NCI-H128 (cell line): ENCODE results near the gene PHKA2.

Experiments used
- DNase-seq: peaks from one replicate; lab custom pipeline; 2025; ENCODE audit not compliant: unreplicated experiment; lab: John Stamatoyannopoulos, UW

Gene PHKA2

DNA sequence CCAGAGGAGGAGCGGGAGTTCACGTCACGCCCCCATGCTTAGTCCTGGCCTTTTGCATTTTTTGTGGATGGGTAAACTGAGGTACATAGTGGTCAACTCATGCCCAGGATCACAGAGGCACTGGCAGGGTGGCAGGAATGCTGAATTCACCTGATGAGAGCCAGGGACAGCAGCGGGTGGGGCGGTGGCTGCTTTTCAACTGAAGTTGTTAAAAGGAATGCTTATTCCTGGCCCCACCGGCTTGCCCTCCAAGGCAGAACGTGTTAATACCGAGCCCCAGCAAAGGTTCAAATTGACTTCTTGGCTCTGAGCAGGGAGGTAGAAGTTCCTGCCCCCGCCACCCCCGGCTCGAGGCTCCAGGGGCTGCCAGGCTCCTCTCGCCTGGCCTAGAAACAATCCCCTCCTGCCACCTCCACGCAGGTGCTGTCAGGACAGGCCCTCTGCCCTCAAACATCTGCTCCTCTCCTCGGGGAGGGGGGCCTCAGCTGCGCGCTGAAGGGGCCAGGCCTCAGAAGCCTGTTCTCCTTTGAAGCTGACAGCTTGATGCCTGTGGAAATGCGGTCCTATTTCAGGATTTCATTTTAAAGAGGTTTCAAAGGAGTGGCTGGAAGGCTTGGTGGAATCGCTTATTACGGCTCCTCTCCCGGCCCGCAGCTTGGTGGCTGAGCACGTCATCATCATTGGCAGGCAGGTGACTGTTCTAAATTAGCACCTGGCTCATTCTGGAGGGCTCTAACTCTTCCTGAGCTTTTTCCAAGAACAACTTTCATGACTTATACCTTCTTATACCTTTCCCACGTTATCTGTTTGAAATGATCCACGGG is 93.0 kb downstream of the PHKA2 start:
- DNase-seq = no peak

GRCh38 chrX:18890049-18890381 is 93.9 kb downstream of the PHKA2 start:
- DNase-seq = no peak

DNA sequence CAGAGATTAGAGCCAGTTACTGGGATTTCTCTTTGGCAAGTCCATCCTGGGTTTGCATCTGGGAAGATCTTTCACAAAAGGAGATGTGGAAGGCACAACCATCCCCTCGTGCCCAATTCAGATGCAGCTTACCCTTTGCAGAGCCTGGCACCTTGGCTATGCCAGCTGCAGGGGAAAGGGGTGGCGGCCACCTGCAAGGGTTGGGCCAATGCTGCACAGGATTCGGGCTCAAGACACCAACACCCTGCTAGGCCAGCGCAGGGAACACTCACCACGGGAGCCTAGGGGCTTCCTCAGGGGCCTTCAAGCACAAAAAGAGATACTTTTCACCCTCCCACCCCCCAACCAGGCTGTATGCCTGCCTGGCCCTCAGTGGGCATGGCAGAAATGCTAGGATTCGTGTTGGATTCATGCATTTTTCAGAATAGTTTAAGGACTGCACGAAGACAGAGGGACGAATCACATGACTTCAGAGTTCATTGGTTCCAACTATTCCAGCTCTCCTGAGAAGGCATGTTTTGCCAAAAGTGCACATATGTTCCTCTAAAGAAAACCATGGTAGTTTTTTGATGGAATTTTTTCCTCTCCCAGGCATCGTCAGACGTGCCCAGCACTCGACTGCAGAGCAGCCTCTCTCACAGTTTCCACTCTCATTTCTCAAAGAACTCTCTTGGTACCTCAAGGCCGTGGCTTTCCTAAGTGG is 94.4 kb downstream of the PHKA2 start:
- no peak for DNase-seq

DNA sequence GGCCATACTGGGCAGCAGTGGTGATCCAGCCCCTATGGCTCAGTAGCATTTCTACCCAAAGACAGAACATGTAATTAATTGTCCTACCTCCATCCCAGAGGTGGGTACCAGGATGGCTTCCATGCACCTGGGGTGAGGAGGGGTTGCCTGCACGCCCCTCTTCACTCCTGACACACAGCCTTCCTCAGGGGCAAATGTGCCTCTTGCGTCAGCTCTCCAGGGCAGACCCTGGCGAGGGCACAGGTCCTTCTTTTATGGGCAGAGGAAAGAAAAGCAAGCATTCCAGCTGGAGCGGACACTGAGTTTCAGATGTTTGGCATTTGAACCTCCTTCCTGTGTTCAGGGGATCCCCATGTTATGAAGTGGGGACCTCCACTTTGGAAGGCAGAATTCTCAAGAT is 95.6 kb downstream of the PHKA2 start:
- DNase-seq = no peak

DNA sequence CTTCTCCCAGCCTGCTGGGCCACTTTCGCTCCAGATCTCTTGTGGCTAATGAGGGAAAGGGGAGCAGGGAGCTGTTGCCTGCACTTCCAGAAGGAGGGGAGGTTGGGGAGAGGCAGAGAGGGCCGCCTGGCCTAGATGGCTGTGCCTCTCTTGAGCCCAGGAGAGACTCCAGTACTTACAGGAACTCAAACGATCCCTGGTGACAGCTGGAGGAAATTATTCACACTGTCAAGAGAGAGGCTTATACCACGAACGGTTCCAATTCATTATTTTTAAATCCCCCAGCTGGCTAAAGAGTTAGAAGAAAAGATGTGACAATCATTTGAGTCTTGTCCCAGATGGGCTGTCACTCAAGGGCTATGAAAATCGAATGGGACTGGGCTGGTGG is 96.1 kb downstream of the PHKA2 start:
- no peak for DNase-seq

GRCh38 chrX:18887177-18887824 is 96.6 kb downstream of the PHKA2 start:
- no peak for DNase-seq

GRCh38 chrX:18886344-18887161 is 97.4 kb downstream of the PHKA2 start:
- no peak for DNase-seq

- DNase-seq = no peak
Measured at GRCh38 chrX:18886005-18886343, 97.9 kb downstream of the PHKA2 start.

GRCh38 chrX:18885328-18886004 is 98.4 kb downstream of the PHKA2 start:
- DNase-seq = no peak

DNA sequence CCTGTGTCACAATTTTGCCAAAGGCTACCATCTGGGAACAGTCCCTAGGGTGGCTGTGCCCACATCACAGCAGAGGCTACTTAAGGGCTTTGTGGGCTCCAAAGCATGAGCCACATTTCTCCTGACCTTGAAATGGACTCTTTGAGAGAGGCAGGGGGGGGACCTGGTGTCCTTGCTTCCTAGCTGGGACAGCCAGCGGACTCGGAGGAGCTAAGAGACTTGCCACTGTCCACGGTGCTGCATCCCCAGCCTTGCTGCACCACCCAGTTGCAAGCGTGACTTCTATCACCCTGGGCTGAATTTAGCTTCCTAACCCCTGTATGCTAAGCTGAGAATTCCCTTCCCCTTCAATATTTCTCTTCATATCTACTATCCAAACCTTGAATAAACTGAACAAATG is 99.0 kb downstream of the PHKA2 start:
- no peak for DNase-seq

DNA sequence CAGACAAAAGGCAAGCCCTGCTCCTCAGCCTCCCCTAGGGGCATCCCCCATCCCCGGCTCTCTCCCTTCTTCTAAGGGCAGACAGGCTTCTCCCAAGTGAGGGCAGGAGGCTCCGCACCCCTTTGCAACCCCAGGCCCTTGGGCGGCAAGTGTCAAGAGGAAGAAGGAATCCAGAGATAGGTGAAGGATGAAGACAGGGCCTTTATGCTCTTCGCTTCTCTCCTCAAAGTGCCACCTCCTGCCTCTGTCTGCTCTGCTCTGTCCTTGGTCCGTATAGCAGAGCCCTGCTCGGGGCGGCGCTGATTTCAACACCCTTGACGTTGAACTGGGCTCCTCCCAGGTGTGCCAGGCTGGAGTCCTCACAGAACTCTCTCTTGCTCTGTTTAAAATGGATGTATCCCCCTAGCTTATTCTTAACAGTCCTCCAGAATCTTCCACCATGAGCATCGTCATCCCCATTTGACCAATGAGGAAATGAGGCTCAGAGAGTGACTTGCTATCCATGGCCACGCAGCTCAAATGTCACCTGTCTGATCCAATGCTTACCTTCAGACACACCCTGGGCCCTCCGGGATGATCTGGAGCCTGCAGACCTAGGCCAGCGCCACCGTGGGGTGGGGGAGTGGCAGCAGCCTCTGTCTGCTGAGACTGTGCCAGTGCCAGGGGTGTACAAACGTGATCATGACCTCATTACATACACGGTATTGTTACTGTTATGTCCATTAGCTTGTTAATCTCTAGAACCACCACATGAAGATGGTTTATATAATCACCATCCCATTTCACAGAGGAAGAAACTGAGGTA is 99.8 kb downstream of the PHKA2 start:
- DNase-seq = no peak

DNA sequence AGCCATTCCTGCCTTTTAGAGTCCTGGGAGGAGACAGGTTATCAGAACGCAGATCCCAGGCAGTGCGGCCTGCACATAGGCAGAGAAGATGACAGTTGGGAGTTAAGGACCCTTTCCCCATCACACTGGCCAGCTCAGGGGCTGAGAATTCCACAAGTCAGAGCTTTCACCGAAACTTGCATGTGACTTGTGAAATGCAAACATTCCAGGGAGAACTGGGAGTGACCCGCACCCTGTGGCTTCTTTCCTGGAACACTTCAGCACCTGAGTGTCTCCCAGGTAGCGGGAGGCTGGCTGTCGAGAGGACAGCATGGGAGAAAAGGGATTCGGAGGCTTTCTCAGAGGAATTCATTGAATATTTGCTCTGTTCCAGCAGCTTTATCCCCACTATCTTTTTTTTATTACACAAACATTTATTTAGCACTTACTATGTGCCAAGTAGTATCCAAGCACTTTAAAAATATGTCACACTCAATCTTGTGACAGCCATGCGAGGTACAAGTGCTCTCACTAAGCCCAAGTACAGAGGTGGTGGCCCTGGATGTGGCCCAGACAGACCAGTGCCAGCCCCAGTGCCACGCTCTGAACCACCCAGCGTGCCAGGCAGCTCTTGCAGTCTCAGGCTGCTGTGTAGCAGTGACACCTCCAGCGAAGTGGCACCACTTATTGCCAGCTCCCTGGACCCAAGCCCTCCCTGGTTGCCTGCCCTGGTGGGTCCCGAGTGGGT is 100.5 kb downstream of the PHKA2 start:
- DNase-seq = no peak

GRCh38 chrX:18879144-18879543 is 104.8 kb downstream of the PHKA2 start:
- no peak for DNase-seq

DNA sequence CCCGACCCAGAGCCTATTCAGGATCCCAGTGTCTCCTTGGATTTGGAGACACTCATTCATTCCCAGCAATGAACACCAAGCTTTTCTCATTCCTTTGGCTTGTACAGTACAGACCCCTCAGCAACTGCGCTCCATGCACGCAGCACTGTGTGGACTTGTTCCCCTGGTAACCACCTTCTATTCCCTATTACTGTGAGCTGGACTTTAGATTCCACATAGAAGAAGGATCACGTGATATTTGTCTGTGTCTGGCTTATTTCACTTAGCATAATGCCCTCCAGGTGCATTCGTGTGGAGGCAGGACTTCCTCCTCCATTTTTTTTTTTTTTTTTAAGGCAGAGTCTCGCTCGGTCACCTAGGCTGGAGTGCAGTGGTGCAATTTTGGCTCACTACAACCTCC is 106.4 kb downstream of the PHKA2 start:
- no peak for DNase-seq

- no peak for DNase-seq
Measured at GRCh38 chrX:18875256-18875878, 108.5 kb downstream of the PHKA2 start.

GRCh38 chrX:18874560-18875255 is 109.2 kb downstream of the PHKA2 start:
- DNase-seq = no peak

- no peak for DNase-seq
Measured at GRCh38 chrX:18873836-18874235, 110.1 kb downstream of the PHKA2 start.

GRCh38 chrX:18873189-18873791 is 110.6 kb downstream of the PHKA2 start:
- DNase-seq = no peak
